T1000 (cell line): ENCODE data around the gene HMGCS2.

Experiments used
- DNase-seq: peaks from one replicate; lab custom pipeline; 2025; ENCODE audit warnings: mixed read lengths; lab: John Stamatoyannopoulos, UW

Gene HMGCS2

GRCh38 chr1:119701659-119702058 is 67.0 kb downstream of the HMGCS2 start:
- DNase-seq, result no peak

- DNase-seq, result no peak
Measured at GRCh38 chr1:119700326-119700725, 68.4 kb downstream of the HMGCS2 start.
